Progenitor cell of endocrine pancreas (in vitro differentiated cells): ENCODE measurements around the gene HHEX. TPM values are rescaled to one million over a fixed set of nuclear protein-coding genes. Genes with fewer than 3 reads are reported as not detected.

Source experiments
- DNase-seq: peaks from one replicate; pipeline ENCODE4 v3.0.0; 2021; ENCODE audit warnings: low spot score; ENCODE audit not compliant: unreplicated experiment
- H3K27ac Mint-ChIP-seq: 2 replicates; pipeline ENCODE4 v1.8.0; 2021; ENCODE audit warnings: mild to moderate bottlenecking, moderate library complexity, mixed read lengths
- H3K27me3 Mint-ChIP-seq: 2 replicates; pipeline ENCODE4 v1.8.0; 2021; ENCODE audit warnings: mixed read lengths
- H3K36me3 Mint-ChIP-seq: 2 replicates; pipeline ENCODE4 v1.8.0; 2022; ENCODE audit warnings: mixed read lengths; ENCODE audit not compliant: insufficient read depth
- H3K4me1 Mint-ChIP-seq: 2 replicates; pipeline ENCODE4 v1.8.0; 2021; ENCODE audit warnings: low read depth, mixed read lengths
- H3K4me3 Mint-ChIP-seq: 2 replicates; pipeline ENCODE4 v1.8.0; 2021; ENCODE audit warnings: low read depth, mild to moderate bottlenecking, moderate library complexity, mixed read lengths
- H3K9me3 Mint-ChIP-seq: 2 replicates; pipeline ENCODE4 v1.8.0; 2021; ENCODE audit warnings: low read depth, mixed read lengths
- total RNA-seq: library from RNA; stranded (reverse); gene quantifications from 2 replicates; pipeline ENCODE4 v1.2.1, GENCODE V29; 2021
- TF ChIP-seq, protein P1 (sequence below): fragments of 200-600 bp; sonication (generic); IDR thresholded peaks from one replicate; pipeline ENCODE4 v1.5.0; 2021; ENCODE audit warnings: antibody characterized with exemption, mild to moderate bottlenecking; ENCODE audit not compliant: unreplicated experiment

The HHEX gene
- total RNA-seq, 1 donor from 2014 or later, result 39.3 TPM

DNA sequence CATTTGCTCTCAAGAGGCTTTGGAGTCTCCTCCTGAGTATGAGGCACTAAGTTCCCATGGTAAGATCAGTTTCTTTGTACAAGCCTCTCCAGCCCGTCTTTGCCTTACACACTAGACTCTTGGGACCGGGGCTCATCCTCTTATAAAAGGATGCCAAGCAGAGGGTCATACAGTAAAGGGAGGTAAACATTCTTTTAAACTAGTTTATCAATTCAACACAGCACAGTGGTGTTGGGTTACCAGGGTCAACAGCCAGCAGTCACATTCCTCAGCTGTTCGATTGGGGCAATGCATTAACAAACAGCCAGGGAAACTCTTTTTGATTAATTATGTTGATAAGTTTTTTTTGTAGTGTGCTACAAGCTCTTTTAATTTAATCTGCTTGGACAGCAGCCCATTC lies 37.8 kb downstream of the HHEX start:
- Mint-ChIP-seq H3K27ac (peak overlapping the region; percentile 88), H3K4me3 (no peak overlapping the region), H3K9me3 (no peaks in the 10 kb centered on the region), H3K4me1 (peaks cover 36% of the 10 kb centered on the region), H3K36me3 (no peaks in the 10 kb centered on the region), H3K27me3 (peaks cover 7% of the 10 kb centered on the region)
- peak; percentile 11 for DNase-seq
- TF ChIP-seq, protein P1, sequence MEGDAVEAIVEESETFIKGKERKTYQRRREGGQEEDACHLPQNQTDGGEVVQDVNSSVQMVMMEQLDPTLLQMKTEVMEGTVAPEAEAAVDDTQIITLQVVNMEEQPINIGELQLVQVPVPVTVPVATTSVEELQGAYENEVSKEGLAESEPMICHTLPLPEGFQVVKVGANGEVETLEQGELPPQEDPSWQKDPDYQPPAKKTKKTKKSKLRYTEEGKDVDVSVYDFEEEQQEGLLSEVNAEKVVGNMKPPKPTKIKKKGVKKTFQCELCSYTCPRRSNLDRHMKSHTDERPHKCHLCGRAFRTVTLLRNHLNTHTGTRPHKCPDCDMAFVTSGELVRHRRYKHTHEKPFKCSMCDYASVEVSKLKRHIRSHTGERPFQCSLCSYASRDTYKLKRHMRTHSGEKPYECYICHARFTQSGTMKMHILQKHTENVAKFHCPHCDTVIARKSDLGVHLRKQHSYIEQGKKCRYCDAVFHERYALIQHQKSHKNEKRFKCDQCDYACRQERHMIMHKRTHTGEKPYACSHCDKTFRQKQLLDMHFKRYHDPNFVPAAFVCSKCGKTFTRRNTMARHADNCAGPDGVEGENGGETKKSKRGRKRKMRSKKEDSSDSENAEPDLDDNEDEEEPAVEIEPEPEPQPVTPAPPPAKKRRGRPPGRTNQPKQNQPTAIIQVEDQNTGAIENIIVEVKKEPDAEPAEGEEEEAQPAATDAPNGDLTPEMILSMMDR, result no peak

DNA sequence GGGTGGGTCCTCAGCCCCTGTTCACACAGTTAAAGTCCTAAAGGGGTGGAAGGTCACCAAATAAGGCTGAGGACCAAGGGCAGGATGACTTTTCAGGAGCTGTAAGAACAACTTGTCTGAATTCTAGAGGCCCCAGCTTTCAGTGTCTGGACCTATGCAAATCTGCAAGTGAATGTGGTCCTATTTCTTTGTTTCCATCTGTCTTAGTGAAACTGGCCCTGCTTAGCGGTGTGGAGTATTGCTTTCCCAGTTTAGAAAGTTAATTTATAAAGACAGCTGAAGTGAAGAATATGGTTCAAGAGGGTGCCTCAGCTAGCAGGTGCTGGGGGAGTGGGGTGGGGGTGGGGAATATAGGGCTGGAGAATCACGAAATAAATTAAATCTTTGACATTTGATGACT lies 40.1 kb downstream of the HHEX start:
- Mint-ChIP-seq H3K4me3 (no peak overlapping the region), H3K27me3 (peaks cover 2% of the 10 kb centered on the region), H3K9me3 (no peaks in the 10 kb centered on the region), H3K36me3 (no peaks in the 10 kb centered on the region), H3K4me1 (peaks cover 28% of the 10 kb centered on the region), H3K27ac (no peak overlapping the region)
- TF ChIP-seq, protein P1, result no peak
- no peak for DNase-seq

DNA sequence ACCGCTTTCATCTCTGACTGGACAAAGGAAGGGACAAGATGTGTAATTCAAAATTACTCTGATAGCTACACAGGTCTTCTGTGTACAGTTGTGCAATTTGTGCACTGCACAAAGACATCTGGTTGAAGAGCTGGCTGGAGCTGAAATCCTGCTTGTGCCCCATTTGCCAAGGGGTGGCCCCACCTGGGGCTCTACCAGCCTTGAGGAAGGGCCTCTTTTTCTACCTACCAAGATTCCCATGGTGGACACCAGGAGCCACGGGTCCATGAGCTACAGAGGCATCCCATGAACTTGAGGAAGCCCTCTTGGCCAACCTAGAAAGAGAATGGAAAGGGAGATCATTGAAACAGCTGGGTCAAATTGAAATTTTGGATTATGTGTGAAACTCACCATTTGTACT lies 43.2 kb downstream of the HHEX start:
- H3K4me1 Mint-ChIP-seq, result peaks cover 6% of the 10 kb centered on the region
- no peaks in the 10 kb centered on the region for H3K9me3 Mint-ChIP-seq
- DNase-seq, result no peak
- H3K36me3 Mint-ChIP-seq, result no peaks in the 10 kb centered on the region
- no peak overlapping the region for H3K27ac Mint-ChIP-seq
- TF ChIP-seq, protein P1, result no peak
- H3K27me3 Mint-ChIP-seq, result peaks cover 6% of the 10 kb centered on the region
- H3K4me3 Mint-ChIP-seq, result no peak overlapping the region

DNA sequence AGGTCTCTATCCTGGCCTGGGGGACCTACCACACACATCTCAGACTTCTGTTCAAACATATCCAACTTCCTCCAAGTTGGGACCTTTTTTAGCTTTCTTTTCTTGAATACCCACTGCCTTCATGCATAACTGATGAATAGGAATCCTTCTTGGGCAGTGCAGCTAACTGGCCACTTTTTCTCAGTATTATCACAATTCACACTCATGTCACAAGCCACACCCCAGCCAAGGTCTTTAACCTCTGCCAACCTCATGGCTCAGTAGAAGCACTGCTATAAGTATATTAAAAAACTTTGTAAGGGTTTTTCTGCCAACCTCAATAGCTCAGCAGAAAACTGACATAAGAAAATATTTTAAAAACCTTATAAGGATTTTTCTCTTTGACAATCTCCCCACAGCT lies 44.5 kb downstream of the HHEX start:
- H3K9me3 Mint-ChIP-seq, result no peaks in the 10 kb centered on the region
- H3K4me3 Mint-ChIP-seq, result no peak overlapping the region
- TF ChIP-seq, protein P1, result no peak
- H3K27me3 Mint-ChIP-seq, result peaks cover 6% of the 10 kb centered on the region
- no peak overlapping the region for H3K27ac Mint-ChIP-seq
- no peak for DNase-seq
- no peaks in the 10 kb centered on the region for H3K36me3 Mint-ChIP-seq
- H3K4me1 Mint-ChIP-seq, result peaks cover 2% of the 10 kb centered on the region

DNA sequence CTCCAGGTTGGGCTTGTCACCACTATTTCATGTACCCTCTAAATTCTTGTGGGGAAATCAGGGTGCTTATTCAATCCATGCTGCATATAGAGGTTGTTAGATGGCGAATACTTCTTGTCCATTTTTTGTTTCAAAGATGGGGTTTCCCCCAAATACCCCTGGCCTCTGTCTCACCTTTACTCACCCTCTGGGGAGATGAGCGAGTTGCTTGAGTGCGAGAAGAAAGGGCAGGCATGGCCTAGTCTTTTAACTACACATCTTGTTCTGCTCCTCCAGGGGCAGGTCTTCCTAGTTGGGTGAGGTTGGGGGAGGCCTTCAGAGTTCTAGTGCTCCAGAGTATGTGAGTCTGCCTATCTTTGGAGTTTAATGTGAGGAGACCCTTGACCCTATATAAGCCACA lies 46.2 kb downstream of the HHEX start:
- Mint-ChIP-seq H3K9me3 (no peaks in the 10 kb centered on the region), H3K27ac (no peak overlapping the region), H3K4me1 (peaks cover 2% of the 10 kb centered on the region), H3K36me3 (no peaks in the 10 kb centered on the region), H3K4me3 (no peak overlapping the region), H3K27me3 (peaks cover 6% of the 10 kb centered on the region)
- DNase-seq, result no peak
- TF ChIP-seq, protein P1, result no peak
